PC-3 (cell line): Measurements from ENCODE around the gene DCDC2.

Experiments
- EZH2 ChIP-seq: fragments of 300-600 bp; sonication (generic); IDR thresholded peaks from one replicate; pipeline ENCODE4 v1.6.1; 2017; ENCODE audit warnings: antibody characterized with exemption, mild to moderate bottlenecking, low read length; ENCODE audit not compliant: unreplicated experiment
- EZH2phosphoT487 ChIP-seq: fragments of 300-600 bp; sonication (generic); IDR thresholded peaks from 2 replicates; pipeline ENCODE4 v1.6.1; 2018; ENCODE audit warnings: mild to moderate bottlenecking, antibody characterized with exemption, low read length, borderline replicate concordance
- TF ChIP-seq, protein P1 (sequence below): fragments of 300-600 bp; sonication (generic); conservative IDR thresholded peaks from 2 replicates; pipeline ENCODE4 v1.5.1; 2017; ENCODE audit warnings: antibody characterized with exemption, low read depth, mild to moderate bottlenecking, low read length

GRCh38 chr6:24274441-24275083, 83.3 kb downstream of the DCDC2 start:
- TF ChIP-seq EZH2phosphoT487, result no peak
- TF ChIP-seq, protein P1, sequence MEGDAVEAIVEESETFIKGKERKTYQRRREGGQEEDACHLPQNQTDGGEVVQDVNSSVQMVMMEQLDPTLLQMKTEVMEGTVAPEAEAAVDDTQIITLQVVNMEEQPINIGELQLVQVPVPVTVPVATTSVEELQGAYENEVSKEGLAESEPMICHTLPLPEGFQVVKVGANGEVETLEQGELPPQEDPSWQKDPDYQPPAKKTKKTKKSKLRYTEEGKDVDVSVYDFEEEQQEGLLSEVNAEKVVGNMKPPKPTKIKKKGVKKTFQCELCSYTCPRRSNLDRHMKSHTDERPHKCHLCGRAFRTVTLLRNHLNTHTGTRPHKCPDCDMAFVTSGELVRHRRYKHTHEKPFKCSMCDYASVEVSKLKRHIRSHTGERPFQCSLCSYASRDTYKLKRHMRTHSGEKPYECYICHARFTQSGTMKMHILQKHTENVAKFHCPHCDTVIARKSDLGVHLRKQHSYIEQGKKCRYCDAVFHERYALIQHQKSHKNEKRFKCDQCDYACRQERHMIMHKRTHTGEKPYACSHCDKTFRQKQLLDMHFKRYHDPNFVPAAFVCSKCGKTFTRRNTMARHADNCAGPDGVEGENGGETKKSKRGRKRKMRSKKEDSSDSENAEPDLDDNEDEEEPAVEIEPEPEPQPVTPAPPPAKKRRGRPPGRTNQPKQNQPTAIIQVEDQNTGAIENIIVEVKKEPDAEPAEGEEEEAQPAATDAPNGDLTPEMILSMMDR, result peak; percentile 68
- no peak for TF ChIP-seq EZH2
